GM12878 (cell line): Measurements from ENCODE around the gene STT3B.

ENCODE experiments used
- ATF3 ChIP-seq: IDR thresholded peaks from 2 replicates; pipeline ENCODE4 v1.6.1; 2011; ENCODE audit warnings: low read depth, mild to moderate bottlenecking, low read length, moderate library complexity, borderline replicate concordance; ENCODE audit errors: extremely low read depth
- CBFB ChIP-seq: IDR thresholded peaks from 2 replicates; pipeline ENCODE4 v1.6.1; 2016; ENCODE audit warnings: antibody characterized with exemption, low read depth
- CREM ChIP-seq: IDR thresholded peaks from 2 replicates; pipeline ENCODE4 v1.6.1; 2014; ENCODE audit warnings: antibody characterized with exemption, low read depth
- GABPA ChIP-seq: IDR thresholded peaks from 2 replicates; pipeline ENCODE4 v1.6.1; 2014; ENCODE audit warnings: antibody characterized with exemption, low read depth, mild to moderate bottlenecking, inconsistent platforms
- POLR2AphosphoS5 ChIP-seq: IDR thresholded peaks from 2 replicates; pipeline ENCODE4 v1.6.1; 2011; ENCODE audit warnings: mild to moderate bottlenecking, low read length, inconsistent platforms
- SRF ChIP-seq, 2 experiments: IDR thresholded peaks; 2 replicates each; pipeline ENCODE4 v1.6.1; 2011; ENCODE audit warnings: low read depth in 2 of 2, low read length in 2 of 2, mild to moderate bottlenecking in 1 of 2, moderate library complexity in 1 of 2
- SUPT20H ChIP-seq: IDR thresholded peaks from 2 replicates; pipeline ENCODE4 v1.6.1; 2011; ENCODE audit warnings: low read depth, mild to moderate bottlenecking, low read length, moderate library complexity, borderline replicate concordance; ENCODE audit not compliant: control insufficient read depth
- TAF1 ChIP-seq: IDR thresholded peaks from 2 replicates; pipeline ENCODE4 v1.6.1; 2011; ENCODE audit warnings: mild to moderate bottlenecking, low read depth, low read length, borderline replicate concordance
- TCF12 ChIP-seq: IDR thresholded peaks from 2 replicates; pipeline ENCODE4 v1.6.1; 2011; ENCODE audit warnings: low read depth, mild to moderate bottlenecking, low read length
- WRNIP1 ChIP-seq: IDR thresholded peaks from 2 replicates; pipeline ENCODE4 v1.6.1; 2011; ENCODE audit warnings: low read depth, low read length, improper control_type of control experiment, borderline replicate concordance
- TF ChIP-seq, protein P1 (sequence below), 3 experiments: IDR thresholded peaks in 2 of 3; conservative IDR thresholded peaks in 1 of 3; 2 replicates each; pipeline ENCODE4 v1.5.1; 2011; ENCODE audit warnings: low read depth in 3 of 3, low read length in 3 of 3, mild to moderate bottlenecking in 3 of 3, control low read depth in 2 of 3, moderate library complexity in 2 of 3, inconsistent platforms in 1 of 3, mixed read lengths in 1 of 3; ENCODE audit not compliant: control insufficient read depth in 2 of 3, insufficient read depth in 1 of 3; ENCODE audit errors: extremely low read depth in 1 of 3
- TF ChIP-seq, protein P2 (sequence below): IDR thresholded peaks from 2 replicates; pipeline ENCODE4 v1.6.1; 2012; ENCODE audit warnings: mild to moderate bottlenecking, low read depth, low read length
- TF ChIP-seq, protein P3 (sequence below): fragments of 450-650 bp; IDR thresholded peaks from 2 replicates; pipeline ENCODE4 v1.6.1; 2017; ENCODE audit warnings: mild to moderate bottlenecking

DNA sequence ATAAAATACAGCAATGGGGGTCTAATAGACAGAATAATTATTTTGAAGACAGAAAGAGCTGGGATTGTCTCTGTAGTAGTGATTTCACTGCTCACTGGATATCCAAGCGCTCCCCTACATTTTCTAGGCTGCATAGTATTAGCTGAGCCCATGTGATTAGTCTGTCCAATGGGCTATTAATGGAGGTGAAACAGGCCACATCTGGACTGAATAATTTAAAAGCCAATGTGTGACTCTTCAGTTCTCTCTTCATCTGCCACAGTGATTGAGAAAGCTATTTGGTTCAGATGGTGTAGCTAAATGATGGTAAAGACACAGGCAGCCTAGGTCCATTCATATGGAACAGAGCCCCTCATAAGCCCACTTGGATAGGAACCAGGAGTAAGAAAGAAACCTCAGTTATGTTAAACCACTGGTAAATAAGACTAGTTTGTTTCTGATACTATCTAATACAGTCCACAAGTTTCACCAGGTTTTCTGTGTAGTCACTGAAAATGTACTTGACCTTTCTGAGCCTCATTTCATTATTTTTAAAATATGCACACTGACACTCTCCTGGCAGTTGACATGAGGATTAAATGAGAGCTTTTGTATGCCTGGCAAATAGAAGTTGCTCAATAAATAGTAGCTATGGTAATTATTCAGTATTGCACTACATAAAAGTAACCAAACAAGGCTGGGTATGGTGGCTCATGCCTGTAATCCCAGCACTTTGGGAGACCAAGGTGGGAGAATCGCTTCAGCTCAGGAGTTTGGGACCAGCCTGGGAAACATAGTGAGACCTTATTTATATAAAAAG lies 17.0 kb upstream of the STT3B start:
- no peak for TF ChIP-seq ATF3
- no peak for TF ChIP-seq TAF1
- no peak for TF ChIP-seq POLR2AphosphoS5
- TF ChIP-seq, protein P1, sequence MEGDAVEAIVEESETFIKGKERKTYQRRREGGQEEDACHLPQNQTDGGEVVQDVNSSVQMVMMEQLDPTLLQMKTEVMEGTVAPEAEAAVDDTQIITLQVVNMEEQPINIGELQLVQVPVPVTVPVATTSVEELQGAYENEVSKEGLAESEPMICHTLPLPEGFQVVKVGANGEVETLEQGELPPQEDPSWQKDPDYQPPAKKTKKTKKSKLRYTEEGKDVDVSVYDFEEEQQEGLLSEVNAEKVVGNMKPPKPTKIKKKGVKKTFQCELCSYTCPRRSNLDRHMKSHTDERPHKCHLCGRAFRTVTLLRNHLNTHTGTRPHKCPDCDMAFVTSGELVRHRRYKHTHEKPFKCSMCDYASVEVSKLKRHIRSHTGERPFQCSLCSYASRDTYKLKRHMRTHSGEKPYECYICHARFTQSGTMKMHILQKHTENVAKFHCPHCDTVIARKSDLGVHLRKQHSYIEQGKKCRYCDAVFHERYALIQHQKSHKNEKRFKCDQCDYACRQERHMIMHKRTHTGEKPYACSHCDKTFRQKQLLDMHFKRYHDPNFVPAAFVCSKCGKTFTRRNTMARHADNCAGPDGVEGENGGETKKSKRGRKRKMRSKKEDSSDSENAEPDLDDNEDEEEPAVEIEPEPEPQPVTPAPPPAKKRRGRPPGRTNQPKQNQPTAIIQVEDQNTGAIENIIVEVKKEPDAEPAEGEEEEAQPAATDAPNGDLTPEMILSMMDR (IDR thresholded peaks at IDR 0.05 in 2 of 3, conservative IDR thresholded peaks at IDR 0.05 in 1 of 3; ENCODE audit: control insufficient read depth in 2 of 3, extremely low read depth in 1 of 3, insufficient read depth in 1 of 3, low read depth in 3 of 3, low read length in 3 of 3) = no peak
- TF ChIP-seq, protein P2, sequence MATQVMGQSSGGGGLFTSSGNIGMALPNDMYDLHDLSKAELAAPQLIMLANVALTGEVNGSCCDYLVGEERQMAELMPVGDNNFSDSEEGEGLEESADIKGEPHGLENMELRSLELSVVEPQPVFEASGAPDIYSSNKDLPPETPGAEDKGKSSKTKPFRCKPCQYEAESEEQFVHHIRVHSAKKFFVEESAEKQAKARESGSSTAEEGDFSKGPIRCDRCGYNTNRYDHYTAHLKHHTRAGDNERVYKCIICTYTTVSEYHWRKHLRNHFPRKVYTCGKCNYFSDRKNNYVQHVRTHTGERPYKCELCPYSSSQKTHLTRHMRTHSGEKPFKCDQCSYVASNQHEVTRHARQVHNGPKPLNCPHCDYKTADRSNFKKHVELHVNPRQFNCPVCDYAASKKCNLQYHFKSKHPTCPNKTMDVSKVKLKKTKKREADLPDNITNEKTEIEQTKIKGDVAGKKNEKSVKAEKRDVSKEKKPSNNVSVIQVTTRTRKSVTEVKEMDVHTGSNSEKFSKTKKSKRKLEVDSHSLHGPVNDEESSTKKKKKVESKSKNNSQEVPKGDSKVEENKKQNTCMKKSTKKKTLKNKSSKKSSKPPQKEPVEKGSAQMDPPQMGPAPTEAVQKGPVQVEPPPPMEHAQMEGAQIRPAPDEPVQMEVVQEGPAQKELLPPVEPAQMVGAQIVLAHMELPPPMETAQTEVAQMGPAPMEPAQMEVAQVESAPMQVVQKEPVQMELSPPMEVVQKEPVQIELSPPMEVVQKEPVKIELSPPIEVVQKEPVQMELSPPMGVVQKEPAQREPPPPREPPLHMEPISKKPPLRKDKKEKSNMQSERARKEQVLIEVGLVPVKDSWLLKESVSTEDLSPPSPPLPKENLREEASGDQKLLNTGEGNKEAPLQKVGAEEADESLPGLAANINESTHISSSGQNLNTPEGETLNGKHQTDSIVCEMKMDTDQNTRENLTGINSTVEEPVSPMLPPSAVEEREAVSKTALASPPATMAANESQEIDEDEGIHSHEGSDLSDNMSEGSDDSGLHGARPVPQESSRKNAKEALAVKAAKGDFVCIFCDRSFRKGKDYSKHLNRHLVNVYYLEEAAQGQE = no peak
- no peak for TF ChIP-seq SUPT20H
- TF ChIP-seq GABPA = no peak
- TF ChIP-seq WRNIP1 = no peak
- TF ChIP-seq CBFB = no peak
- TF ChIP-seq, protein P3, sequence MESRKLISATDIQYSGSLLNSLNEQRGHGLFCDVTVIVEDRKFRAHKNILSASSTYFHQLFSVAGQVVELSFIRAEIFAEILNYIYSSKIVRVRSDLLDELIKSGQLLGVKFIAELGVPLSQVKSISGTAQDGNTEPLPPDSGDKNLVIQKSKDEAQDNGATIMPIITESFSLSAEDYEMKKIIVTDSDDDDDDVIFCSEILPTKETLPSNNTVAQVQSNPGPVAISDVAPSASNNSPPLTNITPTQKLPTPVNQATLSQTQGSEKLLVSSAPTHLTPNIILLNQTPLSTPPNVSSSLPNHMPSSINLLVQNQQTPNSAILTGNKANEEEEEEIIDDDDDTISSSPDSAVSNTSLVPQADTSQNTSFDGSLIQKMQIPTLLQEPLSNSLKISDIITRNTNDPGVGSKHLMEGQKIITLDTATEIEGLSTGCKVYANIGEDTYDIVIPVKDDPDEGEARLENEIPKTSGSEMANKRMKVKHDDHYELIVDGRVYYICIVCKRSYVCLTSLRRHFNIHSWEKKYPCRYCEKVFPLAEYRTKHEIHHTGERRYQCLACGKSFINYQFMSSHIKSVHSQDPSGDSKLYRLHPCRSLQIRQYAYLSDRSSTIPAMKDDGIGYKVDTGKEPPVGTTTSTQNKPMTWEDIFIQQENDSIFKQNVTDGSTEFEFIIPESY = no peak
- TF ChIP-seq CREM = no peak
- no peak for TF ChIP-seq SRF (IDR thresholded peaks at IDR 0.05; ENCODE audit: low read depth in 2 of 2, low read length in 2 of 2)
- no peak for TF ChIP-seq TCF12
